ENCODE results near the gene FSTL1.
"Not testable (repeated sequence)": the region's sequence is repeated elsewhere in the genome, so short reads cannot be mapped to it uniquely, and the experiment has no call there.

Gene FSTL1

GRCh38 chr3:120418446-120418845 is 32.3 kb downstream of the FSTL1 start:
- DNase-seq (ENCODE audit: low read depth), result no peak

- DNase-seq (ENCODE audit: low read depth), result peak; percentile 97
Observed at GRCh38 chr3:120417272-120417911, 33.4 kb downstream of the FSTL1 start.

GRCh38 chr3:120416868-120417267 is 33.9 kb downstream of the FSTL1 start:
- DNase-seq (ENCODE audit: low read depth), result no peak

GRCh38 chr3:120415756-120416155 is 35.0 kb downstream of the FSTL1 start:
- no peak for DNase-seq (ENCODE audit: low read depth)

- DNase-seq (ENCODE audit: low read depth), result no peak
Observed at GRCh38 chr3:120410541-120410940, 40.3 kb downstream of the FSTL1 start.

- no peak for DNase-seq (ENCODE audit: low read depth)
Observed at GRCh38 chr3:120410116-120410515, 40.7 kb downstream of the FSTL1 start.

- DNase-seq (ENCODE audit: low read depth), result no peak
Observed at GRCh38 chr3:120407508-120408287, 43.1 kb downstream of the FSTL1 start.

GRCh38 chr3:120404876-120405275 is 45.9 kb downstream of the FSTL1 start:
- no peak for DNase-seq (ENCODE audit: low read depth)

- no peak for DNase-seq (ENCODE audit: low read depth)
Observed at GRCh38 chr3:120402257-120402656, 48.5 kb downstream of the FSTL1 start.

GRCh38 chr3:120399372-120399771 is 51.4 kb downstream of the FSTL1 start:
- DNase-seq (ENCODE audit: low read depth), result no peak

GRCh38 chr3:120396469-120396868 is 54.3 kb downstream of the FSTL1 start:
- DNase-seq (ENCODE audit: low read depth), result no peak

GRCh38 chr3:120394347-120394746 is 56.4 kb downstream of the FSTL1 start:
- no peak for DNase-seq (ENCODE audit: low read depth)

GRCh38 chr3:120393761-120394160 is 57.0 kb downstream of the FSTL1 start:
- no peak for DNase-seq (ENCODE audit: low read depth)

- DNase-seq (ENCODE audit: low read depth), result no peak
Observed at GRCh38 chr3:120393243-120393642, 57.5 kb downstream of the FSTL1 start.

GRCh38 chr3:120382941-120383447 is 67.8 kb downstream of the FSTL1 start:
- DNase-seq (ENCODE audit: low read depth), result no peak

- no peak for DNase-seq (ENCODE audit: low read depth)
Observed at GRCh38 chr3:120381503-120381902, 69.3 kb downstream of the FSTL1 start.

- DNase-seq (ENCODE audit: low read depth), result not testable (repeated sequence)
Observed at GRCh38 chr3:120377948-120378347, 72.8 kb downstream of the FSTL1 start.

- DNase-seq (ENCODE audit: low read depth), result no peak
Observed at GRCh38 chr3:120370463-120370862, 80.3 kb downstream of the FSTL1 start.

- DNase-seq (ENCODE audit: low read depth), result no peak
Observed at GRCh38 chr3:120369037-120369467, 81.7 kb downstream of the FSTL1 start.

GRCh38 chr3:120368172-120368571 is 82.6 kb downstream of the FSTL1 start:
- DNase-seq (ENCODE audit: low read depth), result no peak

- DNase-seq (ENCODE audit: low read depth), result no peak
Observed at GRCh38 chr3:120364821-120365220, 86.0 kb downstream of the FSTL1 start.

GRCh38 chr3:120364101-120364500 is 86.7 kb downstream of the FSTL1 start:
- DNase-seq (ENCODE audit: low read depth), result no peak

- no peak for DNase-seq (ENCODE audit: low read depth)
Observed at GRCh38 chr3:120357807-120358206, 93.0 kb downstream of the FSTL1 start.

Data from non-pigmented ciliary epithelial cell (primary cell).